Naive thymus-derived CD4-positive, alpha-beta T cell (primary cell): Measurements from ENCODE around the gene SHISA6. TPM values are rescaled to one million over a fixed set of nuclear protein-coding genes. Genes with fewer than 3 reads are reported as not detected.

ENCODE experiments used
- ATAC-seq: fragments of 150-1000 bp; cut with Tn5 transposase; 2 replicates; pipeline ENCODE4 v1.10.0; 2021; ENCODE audit warnings: mild to moderate bottlenecking, moderate library complexity
- CTCF ChIA-PET: fragments of 350-600 bp; sonication (Branson Sonifier 250); formaldehyde crosslinking; loops from one replicate; lab custom pipeline; 2021; ENCODE audit warnings: antibody characterized with exemption; lab: Charles Lee
- POLR2A ChIA-PET: fragments of 350-600 bp; sonication (Branson Sonifier 250); formaldehyde crosslinking; loops from one replicate; lab custom pipeline; 2021; ENCODE audit warnings: antibody characterized with exemption, inconsistent platforms; lab: Charles Lee
- DNase-seq, 9 donors: peaks; one replicate each; pipeline versions ENCODE4 v3.0.0 to v3.0.0-alpha.2; 2020 to 2022; ENCODE audit warnings: mixed read lengths in 1 of 9
- H3K27ac ChIP-seq: one replicate; pipeline ENCODE4 v1.7.0; 2013; ENCODE audit warnings: mild to moderate bottlenecking, low read depth, low read length, moderate library complexity
- H3K27me3 ChIP-seq, 2 donors: one replicate each; pipeline ENCODE4 v1.7.0; 2013; ENCODE audit warnings: low read length in 2 of 2, mild to moderate bottlenecking in 2 of 2, moderate library complexity in 2 of 2; ENCODE audit not compliant: control insufficient read depth in 2 of 2, insufficient read depth in 2 of 2
- H3K36me3 ChIP-seq, 3 experiments: 1 replicate in 2 of 3; 2 replicates in 1 of 3; pipeline ENCODE4 v1.7.0; 2013; ENCODE audit warnings: low read length in 3 of 3, mild to moderate bottlenecking in 3 of 3, moderate library complexity in 1 of 3; ENCODE audit not compliant: insufficient read depth in 3 of 3, control insufficient read depth in 2 of 3
- H3K4me1 ChIP-seq, 2 donors: one replicate each; pipeline ENCODE4 v1.7.0; 2013; ENCODE audit warnings: low read length in 2 of 2, mild to moderate bottlenecking in 2 of 2, moderate library complexity in 1 of 2; ENCODE audit not compliant: control insufficient read depth in 2 of 2, insufficient read depth in 2 of 2
- H3K4me3 ChIP-seq: 2 replicates; pipeline ENCODE4 v1.7.0; 2013; ENCODE audit warnings: mild to moderate bottlenecking, low read length
- H3K9me3 ChIP-seq, 3 experiments: 1 replicate in 2 of 3; 2 replicates in 1 of 3; pipeline ENCODE4 v1.7.0; 2013; ENCODE audit warnings: low read length in 3 of 3; ENCODE audit not compliant: control insufficient read depth in 2 of 3
- H3K27ac Mint-ChIP-seq, 9 donors: one replicate each; pipeline ENCODE4 v1.8.0; 2020 to 2022; ENCODE audit warnings: mixed read lengths in 9 of 9, mild to moderate bottlenecking in 8 of 9, moderate library complexity in 5 of 9, inconsistent platforms in 2 of 9
- H3K27me3 Mint-ChIP-seq, 5 donors: one replicate each; pipeline ENCODE4 v1.8.0; 2021 to 2022; ENCODE audit warnings: mixed read lengths in 5 of 5, mild to moderate bottlenecking in 1 of 5
- H3K36me3 Mint-ChIP-seq, 5 donors: one replicate each; pipeline ENCODE4 v1.8.0; 2020 to 2022; ENCODE audit warnings: mixed read lengths in 5 of 5, mild to moderate bottlenecking in 3 of 5, inconsistent platforms in 1 of 5
- H3K4me1 Mint-ChIP-seq, 7 donors: one replicate each; pipeline ENCODE4 v1.8.0; 2020 to 2022; ENCODE audit warnings: mixed read lengths in 7 of 7, mild to moderate bottlenecking in 3 of 7, inconsistent platforms in 1 of 7
- H3K4me3 Mint-ChIP-seq, 10 donors: one replicate each; pipeline ENCODE4 v1.8.0; 2020 to 2022; ENCODE audit warnings: mild to moderate bottlenecking in 10 of 10, mixed read lengths in 10 of 10, moderate library complexity in 6 of 10, inconsistent platforms in 2 of 10
- H3K9me3 Mint-ChIP-seq, 11 donors: one replicate each; pipeline ENCODE4 v1.8.0; 2020 to 2022; ENCODE audit warnings: mixed read lengths in 11 of 11, mild to moderate bottlenecking in 4 of 11, inconsistent platforms in 1 of 11, moderate library complexity in 1 of 11
- intact Hi-C, 2 donors: fragments of 100-400 bp; cut with micrococcal nuclease; formaldehyde crosslinking; loops; one replicate each; pipeline ENCODE4 v1.15.1; 2023
- polyA plus RNA-seq, 2 donors: library from polyadenylated mRNA; unstranded; fragments of 300-500 nt; fragmentation: Illumina TruSeq; gene quantifications; one replicate each; pipeline ENCODE4 v1.2.3, GENCODE V29; 2021
- total RNA-seq, 6 experiments: library from RNA in 5 of 6; stranded (reverse) in 5 of 6; gene quantifications; 1 replicate in 5 of 6; 2 replicates in 1 of 6; pipeline ENCODE4 v1.2.3 and lab custom pipeline; 2021 to 2026

SHISA6 gene
- total and polyA plus RNA-seq, 7 experiments from 2014 or later, result not detected

GRCh38 chr17:11406716-11407115, 165.7 kb downstream of the SHISA6 start:
- POLR2A ChIA-PET, result no interaction called here

GRCh38 chr17:11412654-11413053, 171.6 kb downstream of the SHISA6 start:
- CTCF ChIA-PET, result no interaction called here
- no peaks in the 10 kb centered on the region for H3K4me1 Mint-ChIP-seq
- Histone ChIP-seq H3K36me3 (no peaks in the 10 kb centered on the region), H3K27me3 (no peaks in the 10 kb centered on the region), H3K4me3 (no peak overlapping the region), H3K27ac (no peak overlapping the region), H3K9me3 (no peaks in the 10 kb centered on the region), H3K4me1 (no peaks in the 10 kb centered on the region)
- intact Hi-C loops, result no loop called here
- H3K27ac Mint-ChIP-seq, result no peak overlapping the region
- no peak overlapping the region for H3K4me3 Mint-ChIP-seq
- ATAC-seq (no peak), DNase-seq (no peak)
- POLR2A ChIA-PET, result no interaction called here
- peaks cover 0 to 4% (median 0%) of the 10 kb centered on the region in 11 donors for H3K9me3 Mint-ChIP-seq
- H3K27me3 Mint-ChIP-seq, result peaks cover 0 to 4% (median 0%) of the 10 kb centered on the region in 5 donors
- H3K36me3 Mint-ChIP-seq, result no peaks in the 10 kb centered on the region

More at GRCh38 chr17:11406716-11407115, 165.7 kb downstream of the SHISA6 start:
- intact Hi-C loops, result no loop called here
- CTCF ChIA-PET, result no interaction called here
- Mint-ChIP-seq H3K36me3 (no peaks in the 10 kb centered on the region), H3K27ac (no peak overlapping the region), H3K4me1 (no peaks in the 10 kb centered on the region), H3K4me3 (no peak overlapping the region), H3K9me3 (peaks cover 0 to 33% (median 10%) of the 10 kb centered on the region in 11 donors), H3K27me3 (no peaks in the 10 kb centered on the region)
- Histone ChIP-seq H3K4me3 (no peak overlapping the region), H3K9me3 (peaks cover 0 to 4% (median 0%) of the 10 kb centered on the region in 3 experiments), H3K36me3 (no peaks in the 10 kb centered on the region), H3K27ac (no peak overlapping the region), H3K27me3 (no peaks in the 10 kb centered on the region), H3K4me1 (no peaks in the 10 kb centered on the region)
- ATAC-seq (no peak), DNase-seq (no peak)

- Histone ChIP-seq H3K9me3 (no peaks in the 10 kb centered on the region), H3K27ac (no peak overlapping the region), H3K36me3 (no peaks in the 10 kb centered on the region), H3K4me1 (no peaks in the 10 kb centered on the region), H3K4me3 (no peak overlapping the region), H3K27me3 (no peaks in the 10 kb centered on the region)
- CTCF ChIA-PET, result no interaction called here
- no peak overlapping the region for H3K27ac Mint-ChIP-seq
- intact Hi-C loops, result no loop called here
- peaks cover 0 to 4% (median 0%) of the 10 kb centered on the region in 5 donors for H3K36me3 Mint-ChIP-seq
- H3K4me1 Mint-ChIP-seq, result no peaks in the 10 kb centered on the region
- ATAC-seq, result no peak
- peaks cover 0 to 4% (median 0%) of the 10 kb centered on the region in 5 donors for H3K27me3 Mint-ChIP-seq
- H3K4me3 Mint-ChIP-seq, result no peak overlapping the region
- POLR2A ChIA-PET, result no interaction called here
- peaks cover 0 to 18% (median 6%) of the 10 kb centered on the region in 11 donors for H3K9me3 Mint-ChIP-seq
- DNase-seq, result no peak
Measured at GRCh38 chr17:11418342-11418741, 177.3 kb downstream of the SHISA6 start.

- Histone ChIP-seq H3K27ac (no peak overlapping the region), H3K9me3 (no peaks in the 10 kb centered on the region), H3K36me3 (no peaks in the 10 kb centered on the region), H3K4me1 (no peaks in the 10 kb centered on the region), H3K4me3 (no peak overlapping the region), H3K27me3 (no peaks in the 10 kb centered on the region)
- no peak overlapping the region for H3K4me3 Mint-ChIP-seq
- CTCF ChIA-PET, result interaction anchor here (0.6 kb wide), 1 partner anchor 8 kb away, joined by 3 read pairs; no protein-coding TSS in a partner anchor
- ATAC-seq (no peak), DNase-seq (no peak)
- H3K9me3 Mint-ChIP-seq, result peaks cover 5 to 44% (median 15%) of the 10 kb centered on the region in 11 donors
- no peak overlapping the region for H3K27ac Mint-ChIP-seq
- no peaks in the 10 kb centered on the region for H3K27me3 Mint-ChIP-seq
- intact Hi-C loops, result no loop called here
- POLR2A ChIA-PET, result no interaction called here
- no peaks in the 10 kb centered on the region for H3K36me3 Mint-ChIP-seq
- H3K4me1 Mint-ChIP-seq, result no peaks in the 10 kb centered on the region
Measured at GRCh38 chr17:11430751-11431150, 189.7 kb downstream of the SHISA6 start.

- Histone ChIP-seq H3K27ac (no peak overlapping the region), H3K36me3 (no peaks in the 10 kb centered on the region), H3K4me3 (no peak overlapping the region), H3K9me3 (no peaks in the 10 kb centered on the region), H3K4me1 (no peaks in the 10 kb centered on the region), H3K27me3 (no peaks in the 10 kb centered on the region)
- ATAC-seq, result no peak
- H3K4me1 Mint-ChIP-seq, result no peaks in the 10 kb centered on the region
- CTCF ChIA-PET, result no interaction called here
- peaks cover 0 to 6% (median 0%) of the 10 kb centered on the region in 5 donors for H3K27me3 Mint-ChIP-seq
- H3K36me3 Mint-ChIP-seq, result no peaks in the 10 kb centered on the region
- H3K4me3 Mint-ChIP-seq, result no peak overlapping the region
- POLR2A ChIA-PET, result no interaction called here
- no peak overlapping the region for H3K27ac Mint-ChIP-seq
- no peak for DNase-seq
- intact Hi-C loops, result no loop called here
- peaks cover 0 to 28% (median 8%) of the 10 kb centered on the region in 11 donors for H3K9me3 Mint-ChIP-seq
Measured at GRCh38 chr17:11438673-11439072, 197.7 kb downstream of the SHISA6 start.

GRCh38 chr17:11441004-11441403, 200.0 kb downstream of the SHISA6 start:
- DNase-seq, result no peak
- Histone ChIP-seq H3K4me1 (no peaks in the 10 kb centered on the region), H3K9me3 (no peaks in the 10 kb centered on the region), H3K4me3 (no peak overlapping the region), H3K27ac (no peak overlapping the region), H3K36me3 (no peaks in the 10 kb centered on the region), H3K27me3 (no peaks in the 10 kb centered on the region)
- intact Hi-C loops, result no loop called here
- Mint-ChIP-seq H3K36me3 (no peaks in the 10 kb centered on the region), H3K4me1 (no peaks in the 10 kb centered on the region), H3K27me3 (peaks cover 0 to 12% (median 0%) of the 10 kb centered on the region in 5 donors), H3K9me3 (peaks cover 3 to 25% (median 8%) of the 10 kb centered on the region in 11 donors), H3K4me3 (no peak overlapping the region), H3K27ac (no peak overlapping the region)
- ChIA-PET POLR2A (no interaction called here), CTCF (no interaction called here)
- ATAC-seq, result no peak

GRCh38 chr17:11446316-11446715, 205.3 kb downstream of the SHISA6 start:
- Histone ChIP-seq H3K4me3 (no peak overlapping the region), H3K4me1 (no peaks in the 10 kb centered on the region), H3K27me3 (no peaks in the 10 kb centered on the region), H3K27ac (no peak overlapping the region), H3K36me3 (no peaks in the 10 kb centered on the region), H3K9me3 (no peaks in the 10 kb centered on the region)
- POLR2A ChIA-PET, result no interaction called here
- no peak overlapping the region for H3K4me3 Mint-ChIP-seq
- DNase-seq (no peak), ATAC-seq (no peak)
- H3K9me3 Mint-ChIP-seq, result peaks cover 0 to 26% (median 6%) of the 10 kb centered on the region in 11 donors
- H3K27ac Mint-ChIP-seq, result no peak overlapping the region
- CTCF ChIA-PET, result no interaction called here
- no peaks in the 10 kb centered on the region for H3K36me3 Mint-ChIP-seq
- H3K27me3 Mint-ChIP-seq, result peaks cover 0 to 5% (median 0%) of the 10 kb centered on the region in 5 donors
- intact Hi-C loops, result no loop called here
- H3K4me1 Mint-ChIP-seq, result no peaks in the 10 kb centered on the region
